Superior temporal gyrus (tissue), 1 donor: Measurements from ENCODE around the gene DPF3.

Experiments
- DNase-seq: peaks from one replicate; pipeline ENCODE4 v3.0.0-alpha.2; 2016; ENCODE audit errors: extremely low spot score

Gene DPF3

DNA sequence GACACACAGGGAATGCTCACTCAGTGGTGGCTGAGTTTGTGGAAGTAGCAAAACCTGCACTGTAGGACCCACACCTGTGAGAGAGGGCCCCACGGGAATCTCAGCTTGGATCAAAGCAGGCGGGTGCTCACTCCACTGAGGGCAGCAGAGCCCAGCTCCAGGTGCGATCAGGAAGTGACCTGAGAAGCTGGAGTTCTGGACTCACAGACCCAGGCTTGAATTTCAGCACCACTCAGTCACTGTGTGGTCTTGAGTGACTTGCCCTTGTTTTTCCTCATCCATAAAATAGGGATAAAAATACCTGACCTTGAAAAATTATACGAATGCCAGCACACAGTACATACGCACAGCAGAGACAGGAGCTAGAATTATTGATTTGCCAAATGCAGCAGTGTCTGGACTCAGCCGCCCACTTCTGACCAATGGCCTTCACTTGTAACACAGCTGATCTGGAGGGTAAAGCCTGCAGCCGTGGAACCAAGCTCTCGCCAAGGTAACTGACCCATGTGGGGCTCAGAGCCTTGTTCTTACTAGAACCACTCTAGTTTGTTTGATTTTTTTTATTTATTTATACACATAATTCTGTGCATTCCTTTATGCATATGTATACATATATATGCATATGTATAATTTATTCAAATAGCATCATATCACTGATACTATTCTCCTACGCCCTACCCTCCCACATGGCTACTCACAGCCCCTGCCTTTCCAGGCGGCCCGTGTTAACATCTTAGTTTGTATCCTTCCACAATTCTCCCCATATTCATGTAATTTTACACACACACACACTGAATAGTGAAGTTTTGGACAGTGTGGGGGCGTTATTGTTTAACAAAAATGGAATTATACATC, 53.9 kb downstream of the DPF3 start:
- no peak for DNase-seq

DNA sequence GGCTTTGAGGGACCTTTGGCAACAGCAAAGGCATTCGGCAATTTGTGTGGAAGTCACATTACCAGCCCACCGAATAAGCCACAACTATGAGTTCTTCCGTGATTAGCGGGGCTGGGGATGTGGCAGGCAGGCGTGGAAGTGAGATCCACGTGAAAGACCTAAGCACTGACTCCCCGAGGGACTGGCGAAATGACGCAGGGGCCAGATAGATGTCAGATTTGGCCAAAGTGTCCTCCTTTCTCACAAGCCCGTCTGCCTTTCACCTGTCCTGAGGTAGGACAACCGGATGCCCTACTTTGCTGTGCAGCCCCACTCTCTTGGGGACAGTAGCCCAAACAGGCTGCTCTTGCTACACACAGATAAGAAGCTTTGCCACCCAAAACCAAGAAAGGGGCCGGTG, 54.5 kb downstream of the DPF3 start:
- no peak for DNase-seq

GRCh38 chr14:72836085-72836484, 57.8 kb downstream of the DPF3 start:
- no peak for DNase-seq

- DNase-seq = no peak
Measured at GRCh38 chr14:72833174-72833573, 60.7 kb downstream of the DPF3 start.

DNA sequence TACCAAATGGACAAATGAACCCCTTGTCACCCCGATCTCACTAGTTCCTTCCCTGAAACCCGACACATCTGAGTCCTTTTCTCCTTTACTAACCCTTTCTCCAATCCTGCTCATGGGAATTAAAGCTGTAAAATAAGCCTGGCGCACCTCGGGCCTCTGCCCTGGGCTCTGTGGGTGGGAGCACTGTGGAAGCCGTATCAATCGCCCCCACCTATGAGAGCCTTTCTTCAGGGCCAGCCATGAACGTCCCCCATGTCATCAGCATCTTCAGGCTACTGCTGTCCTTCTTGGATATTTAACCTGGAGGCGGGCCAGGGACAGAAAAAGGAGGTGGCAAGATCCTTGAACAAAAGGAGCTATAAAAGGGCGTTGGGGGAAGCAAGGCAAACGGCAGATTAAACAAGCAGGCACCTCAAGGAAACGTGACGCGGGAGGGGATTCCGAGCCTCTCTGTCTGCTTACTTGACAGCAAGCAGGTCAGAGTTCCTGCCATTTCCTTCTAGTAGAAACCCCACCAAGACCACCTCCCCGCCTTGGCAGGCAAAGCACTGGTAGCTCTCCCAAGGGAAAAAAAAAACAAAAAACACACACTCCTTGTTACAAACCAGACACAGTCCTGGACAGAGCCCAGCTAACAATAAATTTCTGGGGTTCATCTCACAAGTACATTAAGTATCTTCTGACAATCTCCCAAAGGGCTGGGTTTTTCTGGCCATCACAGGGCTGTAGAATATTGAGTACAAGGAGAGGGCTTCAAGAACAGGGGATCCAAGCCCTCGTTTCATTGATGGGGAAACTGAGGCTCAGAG, 62.9 kb downstream of the DPF3 start:
- DNase-seq = no peak

DNA sequence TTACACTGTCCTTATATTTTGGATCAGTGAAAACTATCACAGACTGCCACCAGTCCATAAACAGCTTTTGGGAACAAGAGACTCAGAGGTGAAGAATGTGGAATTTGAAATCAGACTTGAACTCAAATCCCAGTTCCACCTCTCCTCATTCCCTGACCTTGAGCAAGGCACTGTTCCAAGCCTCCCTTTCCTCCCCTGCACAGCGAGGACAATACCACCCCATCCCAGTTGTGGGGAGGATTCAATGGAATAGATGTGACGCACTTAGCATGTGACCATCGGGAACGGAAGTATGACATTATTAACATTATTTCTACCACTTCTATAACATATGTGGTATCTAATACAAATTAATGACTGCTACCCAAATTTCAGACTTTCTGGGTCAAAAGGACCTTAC, 63.5 kb downstream of the DPF3 start:
- no peak for DNase-seq

GRCh38 chr14:72828604-72829003, 65.3 kb downstream of the DPF3 start:
- no peak for DNase-seq

DNA sequence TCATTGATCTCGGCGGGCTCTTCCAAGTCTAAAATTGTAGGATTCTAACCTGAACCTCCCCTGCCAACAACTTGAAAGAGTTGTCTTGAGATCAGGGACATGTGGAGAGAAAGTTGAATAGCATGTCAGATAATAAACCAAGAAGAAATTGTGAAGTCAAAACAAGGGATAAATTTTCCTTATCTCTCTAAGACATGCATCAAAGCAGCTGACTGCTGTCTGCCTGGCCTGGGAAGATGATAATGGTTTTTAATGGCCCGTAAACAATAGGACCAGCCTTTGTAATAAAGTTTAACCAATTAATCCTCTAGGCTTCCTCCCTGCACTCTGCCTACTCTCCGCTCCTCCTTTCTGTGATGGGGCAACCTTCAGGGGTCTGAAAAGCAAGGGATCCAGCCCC, 67.9 kb downstream of the DPF3 start:
- no peak for DNase-seq

DNA sequence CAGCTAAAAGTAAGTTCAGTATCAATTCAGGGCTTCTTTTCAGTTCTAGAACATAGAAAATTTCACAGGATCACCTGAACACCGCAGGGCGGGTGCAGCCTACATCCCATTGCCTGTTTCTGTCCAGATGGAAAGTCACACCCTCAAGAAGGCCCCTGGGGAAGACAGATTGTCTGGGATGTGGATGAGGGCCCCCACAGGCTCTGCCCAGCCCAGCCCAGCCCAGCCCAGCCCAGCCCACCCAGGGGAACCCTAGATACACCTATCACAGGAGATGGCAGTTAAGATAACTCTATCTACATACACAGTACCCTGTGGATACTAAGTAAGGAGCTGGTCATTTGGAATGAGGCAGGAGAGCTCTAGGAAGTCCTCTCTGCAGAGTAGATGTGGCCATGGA, 68.4 kb downstream of the DPF3 start:
- DNase-seq = no peak

- no peak for DNase-seq
Measured at GRCh38 chr14:72824051-72824450, 69.8 kb downstream of the DPF3 start.

DNA sequence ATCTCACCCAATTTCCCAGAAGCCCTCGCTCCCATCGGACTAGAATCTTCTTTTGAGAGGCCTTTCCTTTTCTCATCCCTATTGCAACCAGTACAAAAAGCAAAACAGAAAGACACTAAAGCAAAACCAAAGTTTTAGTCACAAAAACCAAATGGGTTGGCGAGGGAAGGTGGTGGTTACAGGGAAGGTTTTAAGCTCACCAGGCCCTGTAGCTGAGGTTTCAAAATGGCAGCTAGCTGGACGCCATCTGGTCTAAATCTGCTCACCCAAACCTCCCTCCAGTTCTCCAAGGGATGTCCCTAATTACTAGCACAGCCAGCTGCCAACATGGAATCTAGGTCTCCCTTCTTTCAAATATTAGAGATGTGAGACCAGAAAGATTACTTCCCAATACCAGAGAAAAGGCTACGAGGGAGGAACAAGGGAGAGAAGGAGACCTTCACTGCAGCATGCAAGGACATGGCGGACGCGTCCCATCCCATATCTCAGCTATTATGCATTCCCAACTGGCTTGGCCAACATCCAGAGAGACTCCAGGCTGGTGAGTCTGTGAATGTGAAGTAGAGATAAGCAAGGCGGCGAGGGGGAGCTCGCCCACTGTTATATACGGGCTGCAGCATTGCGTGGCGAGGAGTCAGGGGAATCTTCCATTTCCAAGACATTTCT, 70.8 kb downstream of the DPF3 start:
- DNase-seq = no peak

- no peak for DNase-seq
Measured at GRCh38 chr14:72818998-72819397, 74.9 kb downstream of the DPF3 start.

DNA sequence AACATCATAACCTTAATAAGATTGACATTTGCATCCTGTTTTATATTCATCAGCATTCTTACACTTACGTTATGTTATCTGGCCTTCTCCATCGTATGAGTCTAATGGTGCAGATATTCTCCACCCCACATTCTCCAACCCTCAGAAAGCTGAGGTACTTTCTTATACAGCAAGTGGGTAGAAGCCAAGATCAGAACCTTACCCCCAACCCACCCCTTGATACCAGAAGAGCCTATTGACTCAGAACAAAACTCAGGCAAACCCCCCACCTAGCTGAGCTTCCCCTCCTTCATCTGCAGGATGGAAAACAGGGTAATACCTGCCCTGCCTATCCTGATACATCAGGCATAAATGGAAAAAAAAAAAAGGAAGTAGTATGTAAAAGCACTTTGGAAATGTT, 77.6 kb downstream of the DPF3 start:
- DNase-seq = no peak

- no peak for DNase-seq
Measured at GRCh38 chr14:72815430-72815829, 78.5 kb downstream of the DPF3 start.

- DNase-seq = peak; percentile 68
Measured at GRCh38 chr14:72812292-72812851, 81.5 kb downstream of the DPF3 start.

DNA sequence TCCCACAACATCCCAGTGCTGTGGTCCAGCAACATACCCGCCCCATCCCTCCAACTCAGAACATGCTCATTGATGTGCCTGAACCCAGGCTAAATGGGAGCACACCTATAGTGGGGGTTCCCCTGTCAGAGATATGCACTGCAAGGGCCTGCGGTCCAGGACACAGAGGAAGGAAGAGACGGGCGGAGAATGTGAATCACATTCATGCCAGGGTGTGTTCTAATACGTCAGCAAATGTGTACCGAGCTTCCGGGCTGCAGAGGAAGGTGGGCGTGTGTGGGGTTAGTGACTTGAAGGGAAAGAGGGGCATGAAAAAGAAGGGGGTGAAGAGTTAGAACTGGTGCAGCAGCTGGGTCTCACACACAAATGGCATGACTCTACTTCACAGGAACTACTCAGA, 83.7 kb downstream of the DPF3 start:
- DNase-seq = no peak

- no peak for DNase-seq
Measured at GRCh38 chr14:72809063-72809462, 84.8 kb downstream of the DPF3 start.

DNA sequence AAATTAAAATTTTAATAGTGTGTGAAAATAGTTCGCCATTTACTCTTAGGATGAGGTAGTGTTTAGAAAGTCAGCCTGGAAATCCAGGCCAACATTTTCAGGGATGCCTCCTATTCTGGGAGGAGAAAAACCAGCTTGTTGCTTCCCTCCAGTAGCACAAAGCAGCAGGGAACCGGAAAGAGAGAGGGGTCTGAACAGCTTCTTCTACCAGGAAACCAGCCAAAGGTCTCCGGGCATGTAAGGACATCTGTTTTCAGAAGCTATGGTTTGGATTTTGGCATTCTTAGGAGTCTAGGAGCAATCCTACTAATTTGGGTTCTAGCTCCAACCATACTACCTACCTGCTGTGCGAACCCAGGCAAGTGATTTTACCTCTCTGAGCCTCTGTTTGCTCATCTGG, 85.3 kb downstream of the DPF3 start:
- peak; percentile 12 for DNase-seq

- no peak for DNase-seq
Measured at GRCh38 chr14:72802588-72802946, 91.3 kb downstream of the DPF3 start.

DNA sequence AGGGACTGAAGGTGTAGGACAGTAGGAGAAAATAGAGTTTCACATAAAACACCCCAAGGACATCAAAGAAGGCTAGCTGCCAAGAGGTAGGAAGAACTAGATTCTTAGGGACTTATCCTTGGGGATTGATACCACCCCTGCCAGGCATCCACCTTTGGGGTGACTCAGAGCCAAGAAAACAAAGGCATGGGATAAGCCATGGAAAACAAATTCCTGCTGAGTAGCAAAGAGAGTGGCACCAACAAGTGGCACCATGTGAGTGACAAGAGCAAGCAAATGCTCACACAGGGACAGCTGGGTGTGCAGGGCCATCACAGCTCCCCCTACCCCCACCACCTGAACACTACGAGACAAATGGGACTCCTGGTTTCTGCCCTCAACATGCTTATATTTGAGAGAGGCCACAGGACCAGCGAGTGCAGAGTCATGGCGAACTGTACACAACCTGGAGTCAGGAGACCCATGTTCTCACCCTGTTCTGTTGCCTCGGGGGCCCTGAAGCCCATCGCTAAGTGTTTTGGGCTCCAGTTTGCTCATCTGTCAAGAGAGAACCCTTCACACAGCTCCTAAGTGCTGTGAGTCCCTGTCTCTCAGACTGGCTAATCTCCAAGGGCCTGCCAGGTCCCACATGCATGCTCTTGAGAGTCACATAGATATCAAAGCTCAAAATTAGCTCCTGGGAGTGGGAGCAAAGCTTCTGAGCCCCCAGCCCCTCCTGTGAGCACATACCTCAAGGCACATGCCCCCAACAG, 91.9 kb downstream of the DPF3 start:
- no peak for DNase-seq

- no peak for DNase-seq
Measured at GRCh38 chr14:72801381-72801812, 92.5 kb downstream of the DPF3 start.
